Frontal cortex (tissue), 4 donors: ENCODE measurements around the gene TRIM29. TPM values are rescaled to one million over a fixed set of nuclear protein-coding genes. Genes with fewer than 3 reads are reported as not detected.

Experiments used
- DNase-seq, 2 donors: peaks; one replicate each; pipeline ENCODE4 v3.0.0; 2012; ENCODE audit warnings: low spot score in 2 of 2
- FAIRE-seq: peaks from 2 replicates; lab custom pipeline; 2012; peaks lifted over from hg19 to GRCh38; lab: Jason Lieb, UNC
- total RNA-seq: library from RNA; depleted of rRNA; stranded (reverse); fragments of >200 nt; gene quantifications from one replicate; pipeline ENCODE4 v1.2.3, GENCODE V29; 2014
- donor health status: control.
- donor health status: control.
- donor health status: control.

The TRIM29 gene
- total RNA-seq, 1 donor from 2014 or later: not detected

- DNase-seq (no peak), FAIRE-seq (no peak)
These were observed 32.3 kb downstream of the TRIM29 start for GRCh38 chr11:120105576-120105975.

GRCh38 chr11:120104041-120104565, 33.8 kb downstream of the TRIM29 start:
- FAIRE-seq (no peak), DNase-seq (no peak)

DNA sequence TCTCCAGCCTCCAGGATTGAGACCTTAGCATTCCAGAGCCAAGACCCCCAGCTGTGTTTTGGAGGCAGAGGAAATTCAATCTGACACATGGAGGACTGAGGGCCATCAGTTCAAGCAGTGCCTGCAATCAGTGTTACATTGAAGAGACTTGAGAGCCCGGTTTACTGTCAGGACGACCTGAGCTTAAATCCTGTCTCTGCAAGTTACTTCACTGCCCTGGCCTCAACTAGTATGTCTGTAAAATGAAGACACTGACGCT, 35.1 kb downstream of the TRIM29 start:
- FAIRE-seq (no peak), DNase-seq (no peak)

DNA sequence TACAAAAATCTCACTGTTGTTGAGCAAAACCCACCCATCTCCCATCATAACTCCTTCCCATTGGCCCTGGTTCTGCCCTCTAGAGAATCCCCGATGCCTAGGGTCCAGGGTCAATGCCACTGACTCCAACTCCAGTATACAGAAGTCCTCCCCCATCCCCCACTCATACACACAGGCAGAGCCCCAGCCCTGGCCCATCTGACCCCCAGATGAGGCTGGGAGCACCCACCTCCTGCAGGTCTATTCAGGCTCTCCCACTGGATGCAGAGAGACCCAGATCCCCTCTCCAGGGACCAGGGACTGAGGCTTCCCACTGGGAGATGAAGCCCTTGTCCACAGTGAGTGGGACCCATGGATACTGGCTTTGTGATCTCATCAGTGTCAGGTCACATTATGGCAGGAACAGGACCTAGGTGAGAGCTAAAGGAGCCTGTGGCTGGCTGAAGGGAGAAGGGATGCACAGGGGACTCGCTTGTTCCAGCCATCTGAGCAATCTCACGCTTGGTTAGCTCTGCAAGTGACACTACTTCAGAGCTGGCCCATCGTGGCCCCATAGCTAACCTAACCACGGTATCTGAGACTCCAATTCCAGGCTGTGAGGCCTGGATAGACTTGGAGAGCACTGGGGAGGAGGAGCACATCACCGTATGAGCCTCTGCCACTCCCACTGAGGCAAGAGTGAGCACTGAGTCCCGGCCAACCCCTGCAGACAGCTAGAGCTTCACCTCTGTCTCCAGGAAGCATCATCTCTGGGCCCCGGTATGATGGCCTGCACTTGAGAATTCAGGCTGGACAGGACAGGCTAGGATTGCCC, 35.7 kb downstream of the TRIM29 start:
- DNase-seq: no peak
- FAIRE-seq: no peak

GRCh38 chr11:120098503-120099020, 39.4 kb downstream of the TRIM29 start:
- no peak for DNase-seq
- FAIRE-seq: no peak

GRCh38 chr11:120097721-120098385, 40.1 kb downstream of the TRIM29 start:
- FAIRE-seq: no peak
- DNase-seq: no peak

DNA sequence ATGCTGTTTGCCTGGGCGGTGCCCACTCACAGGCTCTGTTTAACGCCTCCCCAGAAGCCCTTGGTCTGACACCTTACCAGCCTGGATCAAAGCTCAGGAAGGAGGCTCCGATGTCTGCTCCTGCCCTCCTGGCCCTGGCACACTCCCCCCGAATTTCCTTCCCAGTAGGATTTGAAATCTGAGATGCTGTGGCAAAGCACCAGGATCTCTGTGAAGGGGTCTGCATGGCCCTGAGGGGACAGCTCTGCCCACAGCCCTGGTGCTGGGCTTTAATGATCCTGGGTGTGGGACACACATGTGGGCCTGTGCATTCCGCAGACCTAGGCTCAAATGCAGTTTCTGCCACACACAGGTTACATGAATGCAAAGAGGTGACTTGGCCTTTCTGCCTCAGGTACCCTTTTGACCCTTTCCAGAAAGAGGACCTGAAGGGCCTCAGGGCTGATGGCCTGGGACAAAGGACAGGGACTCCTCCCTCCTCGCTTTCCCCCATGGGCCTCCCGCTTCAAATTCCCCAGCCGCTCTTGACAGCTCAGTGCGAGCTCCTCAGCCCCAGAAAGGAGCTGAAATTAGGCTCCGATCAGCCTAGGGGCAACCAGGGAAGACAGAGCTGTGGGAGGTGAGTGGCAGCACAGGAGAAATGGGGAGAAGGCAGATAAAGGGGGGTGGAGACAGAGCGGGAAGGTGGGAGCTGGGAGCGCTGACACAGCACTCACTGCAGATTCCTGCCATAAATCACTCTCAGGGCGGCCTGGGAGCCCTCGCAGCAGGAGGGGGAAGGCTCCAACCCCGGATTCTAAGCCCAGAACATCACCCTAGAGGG, 41.3 kb downstream of the TRIM29 start:
- FAIRE-seq (no peak), DNase-seq (no peak)

DNA sequence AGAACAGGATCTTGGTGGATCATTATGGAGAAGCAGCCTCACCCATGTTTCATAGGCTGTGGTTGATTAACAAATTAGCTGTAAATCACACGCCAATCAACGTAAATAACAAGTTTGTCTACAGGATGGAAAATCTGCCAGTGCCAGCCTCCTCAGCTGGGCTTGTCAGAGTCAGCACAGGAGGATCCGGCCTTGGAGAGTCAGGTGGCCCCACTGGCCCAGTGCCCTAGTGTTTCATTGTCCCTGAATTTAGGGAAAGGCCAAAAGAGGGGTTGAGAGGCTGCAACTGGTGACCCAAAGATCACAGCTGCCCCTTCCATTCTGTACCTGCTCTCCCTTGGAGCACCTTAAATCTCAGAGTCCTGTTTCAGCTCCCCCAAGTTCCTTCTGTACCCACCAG, 42.4 kb downstream of the TRIM29 start:
- FAIRE-seq (no peak), DNase-seq (no peak)

- FAIRE-seq: no peak
These were observed 46.2 kb downstream of the TRIM29 start for GRCh38 chr11:120091701-120092100.

GRCh38 chr11:120091121-120091520, 46.8 kb downstream of the TRIM29 start:
- FAIRE-seq: no peak
- no peak for DNase-seq

More at GRCh38 chr11:120091701-120092100, 46.2 kb downstream of the TRIM29 start:
- DNase-seq: no peak

DNA sequence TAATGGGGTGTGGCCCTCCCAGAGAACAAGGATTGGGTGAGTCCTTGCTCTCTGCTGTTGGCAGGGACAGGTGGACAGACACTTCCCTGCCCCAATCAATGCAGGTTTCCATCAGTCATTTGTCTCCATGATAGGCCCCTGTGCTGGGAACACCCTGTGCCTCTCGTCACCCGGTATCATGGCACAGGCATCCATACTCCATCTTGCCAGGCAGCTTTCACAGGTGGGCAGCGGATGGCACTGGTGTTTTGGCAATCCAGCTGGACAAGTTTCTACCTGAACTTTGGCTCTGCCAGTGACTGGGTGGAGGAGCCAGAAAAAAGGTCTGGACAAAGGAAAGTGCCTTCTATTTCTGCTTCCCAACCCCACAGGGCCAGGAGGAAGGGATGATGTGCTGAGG, 47.5 kb downstream of the TRIM29 start:
- no peak for DNase-seq
- FAIRE-seq: no peak

GRCh38 chr11:120089036-120090001, 48.6 kb downstream of the TRIM29 start:
- no peak for DNase-seq
- peak; percentile 98 for FAIRE-seq

- DNase-seq: no peak
- no peak for FAIRE-seq
These were observed 49.9 kb downstream of the TRIM29 start for GRCh38 chr11:120088056-120088455.

DNA sequence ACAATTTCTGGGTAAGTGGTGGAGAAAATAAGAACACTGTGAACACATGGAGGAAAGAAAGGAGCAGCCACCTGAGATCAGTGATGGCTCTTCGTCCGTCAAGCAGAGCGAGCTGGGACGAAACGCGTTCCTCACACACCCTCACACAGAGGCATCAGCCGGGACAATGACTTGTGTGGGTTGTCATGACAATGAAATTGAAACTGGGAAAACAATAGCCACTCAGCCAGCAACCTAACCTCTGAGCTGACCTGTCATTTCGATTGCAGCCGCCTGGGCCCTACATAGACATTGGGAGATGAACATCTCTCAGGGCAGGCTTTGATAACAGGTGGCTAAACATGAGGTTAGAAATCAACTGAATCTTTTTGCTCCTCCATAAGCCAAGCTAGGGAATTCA, 51.3 kb downstream of the TRIM29 start:
- no peak for FAIRE-seq
- no peak for DNase-seq

GRCh38 chr11:120079750-120080610, 57.9 kb downstream of the TRIM29 start:
- FAIRE-seq (no peak), DNase-seq (no peak)

DNA sequence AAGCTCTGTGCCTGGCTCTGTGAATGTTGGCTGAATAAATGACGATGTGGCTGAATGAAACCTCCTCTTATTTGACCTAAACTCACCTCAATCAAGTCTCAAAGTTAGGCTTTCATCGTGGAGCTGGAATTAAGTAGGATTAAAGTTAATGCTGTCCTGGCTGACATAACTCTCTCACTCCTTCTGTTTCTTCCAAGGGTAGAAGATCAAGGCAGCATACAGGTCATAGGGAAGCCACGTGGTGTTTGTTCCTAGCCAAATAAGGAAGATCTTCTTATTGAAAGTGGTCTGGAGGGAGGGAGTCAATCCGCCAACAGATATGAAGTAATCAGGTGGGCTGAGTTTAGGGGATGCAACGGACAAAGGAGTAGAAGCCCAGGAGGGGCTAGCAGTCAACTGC, 59.5 kb downstream of the TRIM29 start:
- FAIRE-seq (no peak), DNase-seq (no peak)

- DNase-seq (no peak), FAIRE-seq (no peak)
These were observed 63.8 kb downstream of the TRIM29 start for GRCh38 chr11:120074076-120074475.

GRCh38 chr11:120073196-120073595, 64.7 kb downstream of the TRIM29 start:
- FAIRE-seq: no peak
- no peak for DNase-seq
